Skeletal muscle tissue (tissue), 4 donors: ENCODE data around the gene TERT. TPM values are rescaled to one million over a fixed set of nuclear protein-coding genes. Genes with fewer than 3 reads are reported as not detected.
"Not testable (repeated sequence)": the region's sequence is repeated elsewhere in the genome, so short reads cannot be mapped to it uniquely, and the experiment has no call there.

Experiments
- H3K27ac ChIP-seq: one replicate; pipeline ENCODE4 v1.7.0; 2013; ENCODE audit warnings: mild to moderate bottlenecking, low read depth, low read length, inconsistent platforms
- H3K27me3 ChIP-seq, 3 donors: one replicate each; pipeline ENCODE4 v1.7.0; 2013; ENCODE audit warnings: low read length in 3 of 3; ENCODE audit not compliant: control insufficient read depth in 3 of 3, insufficient read depth in 3 of 3
- H3K36me3 ChIP-seq, 3 donors: one replicate each; pipeline ENCODE4 v1.7.0; 2013; ENCODE audit warnings: low read length in 3 of 3; ENCODE audit not compliant: control insufficient read depth in 3 of 3, insufficient read depth in 3 of 3
- H3K4me1 ChIP-seq, 3 donors: one replicate each; pipeline ENCODE4 v1.7.0; 2013; ENCODE audit warnings: low read length in 3 of 3, mild to moderate bottlenecking in 3 of 3; ENCODE audit not compliant: control insufficient read depth in 3 of 3, insufficient read depth in 3 of 3
- H3K4me3 ChIP-seq, 3 donors: one replicate each; pipeline ENCODE4 v1.7.0; 2013; ENCODE audit warnings: low read length in 3 of 3
- H3K9ac ChIP-seq, 3 donors: one replicate each; pipeline ENCODE4 v1.7.0; 2013; ENCODE audit warnings: low read length in 3 of 3, mild to moderate bottlenecking in 3 of 3, moderate library complexity in 2 of 3, low read depth in 1 of 3
- H3K9me3 ChIP-seq, 3 donors: one replicate each; pipeline ENCODE4 v1.7.0; 2013; ENCODE audit warnings: low read length in 3 of 3; ENCODE audit not compliant: control insufficient read depth in 3 of 3
- total RNA-seq: library from RNA; depleted of rRNA; stranded (reverse); fragments of >200 nt; gene quantifications from one replicate; pipeline ENCODE4 v1.2.3, GENCODE V29; 2014
- donor health status: Osteomylitis.

TERT gene
- total RNA-seq, 1 donor from 2014 or later = not detected

DNA sequence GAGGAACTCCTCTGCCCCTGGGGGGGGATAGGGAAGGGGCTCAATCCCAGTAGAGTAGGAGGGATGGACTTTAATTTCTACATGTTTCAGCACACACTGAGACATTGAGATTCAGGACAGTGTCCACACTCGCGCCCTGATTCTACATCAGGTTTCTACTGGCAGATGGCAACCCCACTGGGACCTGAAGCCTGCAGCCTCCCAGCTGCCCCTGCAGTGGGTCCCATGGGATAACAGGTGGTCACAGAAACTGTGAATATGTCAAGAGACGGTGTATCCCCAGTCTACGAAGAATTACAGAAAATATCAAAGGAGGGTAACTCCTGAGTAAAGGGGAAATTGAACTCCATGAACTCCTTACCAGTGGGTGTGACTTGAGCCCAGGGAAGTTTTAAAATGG lies 2.4 kb upstream of the TERT start:
- Histone ChIP-seq H3K27me3 (peaks cover 42 to 47% (median 44%) of the 10 kb centered on the region in 3 donors), H3K36me3 (no peaks in the 10 kb centered on the region), H3K9me3 (no peaks in the 10 kb centered on the region), H3K4me3 (no peak overlapping the region), H3K4me1 (no peaks in the 10 kb centered on the region), H3K9ac (no peak overlapping the region), H3K27ac (no peak overlapping the region)

DNA sequence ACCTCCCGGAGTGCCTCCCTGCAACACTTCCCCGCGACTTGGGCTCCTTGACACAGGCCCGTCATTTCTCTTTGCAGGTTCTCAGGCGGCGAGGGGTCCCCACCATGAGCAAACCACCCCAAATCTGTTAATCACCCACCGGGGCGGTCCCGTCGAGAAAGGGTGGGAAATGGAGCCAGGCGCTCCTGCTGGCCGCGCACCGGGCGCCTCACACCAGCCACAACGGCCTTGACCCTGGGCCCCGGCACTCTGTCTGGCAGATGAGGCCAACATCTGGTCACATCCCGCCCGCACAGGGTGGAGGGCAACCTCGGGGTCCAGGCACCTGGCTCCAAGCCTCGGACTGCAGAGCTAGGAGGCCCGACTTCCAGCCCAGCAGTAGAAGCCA lies 776 bp upstream of the TERT start:
- Histone ChIP-seq H3K36me3 (no peaks in the 10 kb centered on the region), H3K9me3 (no peaks in the 10 kb centered on the region), H3K27me3 (peaks cover 49 to 57% (median 50%) of the 10 kb centered on the region in 3 donors), H3K4me3 (no peak overlapping the region), H3K27ac (no peak overlapping the region), H3K9ac (no peak overlapping the region), H3K4me1 (no peaks in the 10 kb centered on the region)

DNA sequence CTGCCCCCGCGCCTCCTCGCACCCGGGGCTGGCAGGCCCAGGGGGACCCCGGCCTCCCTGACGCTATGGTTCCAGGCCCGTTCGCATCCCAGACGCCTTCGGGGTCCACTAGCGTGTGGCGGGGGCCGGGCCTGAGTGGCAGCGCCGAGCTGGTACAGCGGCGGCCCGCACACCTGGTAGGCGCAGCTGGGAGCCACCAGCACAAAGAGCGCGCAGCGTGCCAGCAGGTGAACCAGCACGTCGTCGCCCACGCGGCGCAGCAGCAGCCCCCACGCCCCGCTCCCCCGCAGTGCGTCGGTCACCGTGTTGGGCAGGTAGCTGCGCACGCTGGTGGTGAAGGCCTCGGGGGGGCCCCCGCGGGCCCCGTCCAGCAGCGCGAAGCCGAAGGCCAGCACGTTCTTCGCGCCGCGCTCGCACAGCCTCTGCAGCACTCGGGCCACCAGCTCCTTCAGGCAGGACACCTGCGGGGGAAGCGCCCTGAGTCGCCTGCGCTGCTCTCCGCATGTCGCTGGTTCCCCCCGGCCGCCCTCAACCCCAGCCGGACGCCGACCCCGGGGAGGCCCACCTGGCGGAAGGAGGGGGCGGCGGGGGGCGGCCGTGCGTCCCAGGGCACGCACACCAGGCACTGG lies 548 bp downstream of the TERT start:
- Histone ChIP-seq H3K4me1 (no peaks in the 10 kb centered on the region), H3K27me3 (peaks cover 45 to 50% (median 45%) of the 10 kb centered on the region in 3 donors), H3K9ac (no peak overlapping the region), H3K27ac (no peak overlapping the region), H3K36me3 (no peaks in the 10 kb centered on the region), H3K4me3 (no peak overlapping the region), H3K9me3 (no peaks in the 10 kb centered on the region)

DNA sequence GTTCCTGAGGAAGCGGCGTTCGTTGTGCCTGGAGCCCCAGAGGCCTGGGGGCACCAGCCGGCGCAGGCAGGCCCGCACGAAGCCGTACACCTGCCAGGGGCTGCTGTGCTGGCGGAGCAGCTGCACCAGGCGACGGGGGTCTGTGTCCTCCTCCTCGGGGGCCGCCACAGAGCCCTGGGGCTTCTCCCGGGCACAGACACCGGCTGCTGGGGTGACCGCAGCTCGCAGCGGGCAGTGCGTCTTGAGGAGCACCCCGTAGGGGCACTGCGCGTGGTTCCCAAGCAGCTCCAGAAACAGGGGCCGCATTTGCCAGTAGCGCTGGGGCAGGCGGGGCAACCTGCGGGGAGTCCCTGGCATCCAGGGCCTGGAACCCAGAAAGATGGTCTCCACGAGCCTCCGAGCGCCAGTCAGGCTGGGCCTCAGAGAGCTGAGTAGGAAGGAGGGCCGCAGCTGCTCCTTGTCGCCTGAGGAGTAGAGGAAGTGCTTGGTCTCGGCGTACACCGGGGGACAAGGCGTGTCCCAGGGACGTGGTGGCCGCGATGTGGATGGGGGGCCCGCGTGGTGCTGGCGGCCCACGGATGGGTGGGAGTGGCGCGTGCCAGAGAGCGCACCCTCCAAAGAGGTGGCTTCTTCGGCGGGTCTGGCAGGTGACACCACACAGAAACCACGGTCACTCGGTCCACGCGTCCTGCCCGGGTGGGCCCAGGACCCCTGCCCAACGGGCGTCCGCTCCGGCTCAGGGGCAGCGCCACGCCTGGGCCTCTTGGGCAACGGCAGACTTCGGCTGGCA lies 1.3 kb downstream of the TERT start:
- H3K4me3 ChIP-seq = no peak overlapping the region
- peaks cover 0 to 2% (median 0%) of the 10 kb centered on the region in 3 donors for H3K9me3 ChIP-seq
- H3K27ac ChIP-seq = no peak overlapping the region
- H3K9ac ChIP-seq = no peak overlapping the region
- peaks cover 43 to 47% (median 45%) of the 10 kb centered on the region in 3 donors for H3K27me3 ChIP-seq
- no peaks in the 10 kb centered on the region for H3K36me3 ChIP-seq
- H3K4me1 ChIP-seq = no peaks in the 10 kb centered on the region

DNA sequence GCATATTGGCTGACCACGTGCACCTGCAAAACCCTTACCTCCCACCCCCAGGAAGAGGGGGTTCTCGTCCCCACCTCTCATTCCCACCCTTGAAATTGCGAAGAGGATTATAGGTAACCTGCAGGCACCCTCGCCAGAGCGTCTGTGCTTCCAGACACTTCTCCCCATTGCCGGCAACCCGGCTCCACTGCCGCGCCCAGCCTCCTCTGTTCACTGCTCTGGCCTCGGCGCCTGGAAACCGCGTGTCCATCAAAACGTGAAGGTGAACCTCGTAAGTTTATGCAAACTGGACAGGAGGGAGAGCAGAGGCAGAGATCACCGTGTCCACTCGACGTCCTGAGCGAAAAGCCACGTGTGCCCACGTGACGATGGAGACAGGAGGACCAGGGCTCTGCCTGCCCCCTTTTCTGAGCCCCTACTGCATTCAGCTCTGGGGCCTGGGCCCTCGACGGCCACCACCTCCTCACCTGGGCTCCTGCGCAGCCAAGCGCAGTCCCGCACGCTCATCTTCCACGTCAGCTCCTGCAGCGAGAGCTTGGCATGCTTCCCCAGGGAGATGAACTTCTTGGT lies 1.9 kb downstream of the TERT start:
- no peaks in the 10 kb centered on the region for H3K36me3 ChIP-seq
- peaks cover 38 to 49% (median 47%) of the 10 kb centered on the region in 3 donors for H3K27me3 ChIP-seq
- H3K4me3 ChIP-seq = no peak overlapping the region
- no peak overlapping the region for H3K27ac ChIP-seq
- H3K4me1 ChIP-seq = no peaks in the 10 kb centered on the region
- no peak overlapping the region for H3K9ac ChIP-seq
- peaks cover 0 to 2% (median 0%) of the 10 kb centered on the region in 3 donors for H3K9me3 ChIP-seq

DNA sequence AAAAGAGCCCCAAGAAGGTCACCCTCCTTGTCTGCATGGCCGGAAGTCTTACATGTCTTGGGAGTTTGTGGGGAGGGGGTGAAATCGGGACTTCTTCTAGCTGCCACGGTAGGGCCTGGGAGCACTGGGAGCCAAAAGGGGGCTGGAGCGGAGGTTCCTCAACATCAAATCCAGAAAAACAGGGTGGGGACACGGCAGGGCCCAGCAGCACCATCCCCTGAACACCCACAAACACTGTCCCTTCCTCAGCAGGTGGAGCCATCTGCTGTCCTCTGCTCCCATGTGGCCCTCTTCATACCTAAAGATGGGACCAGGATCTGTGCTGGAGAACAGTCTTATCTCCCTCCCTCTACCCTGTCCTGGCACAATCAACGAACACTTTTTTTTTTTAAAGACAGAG lies 2.7 kb downstream of the TERT start:
- Histone ChIP-seq H3K4me3 (no peak overlapping the region), H3K9ac (no peak overlapping the region), H3K27me3 (peaks cover 35 to 46% (median 45%) of the 10 kb centered on the region in 3 donors), H3K36me3 (no peaks in the 10 kb centered on the region), H3K27ac (no peak overlapping the region), H3K9me3 (peaks cover 0 to 2% (median 0%) of the 10 kb centered on the region in 3 donors), H3K4me1 (no peaks in the 10 kb centered on the region)

DNA sequence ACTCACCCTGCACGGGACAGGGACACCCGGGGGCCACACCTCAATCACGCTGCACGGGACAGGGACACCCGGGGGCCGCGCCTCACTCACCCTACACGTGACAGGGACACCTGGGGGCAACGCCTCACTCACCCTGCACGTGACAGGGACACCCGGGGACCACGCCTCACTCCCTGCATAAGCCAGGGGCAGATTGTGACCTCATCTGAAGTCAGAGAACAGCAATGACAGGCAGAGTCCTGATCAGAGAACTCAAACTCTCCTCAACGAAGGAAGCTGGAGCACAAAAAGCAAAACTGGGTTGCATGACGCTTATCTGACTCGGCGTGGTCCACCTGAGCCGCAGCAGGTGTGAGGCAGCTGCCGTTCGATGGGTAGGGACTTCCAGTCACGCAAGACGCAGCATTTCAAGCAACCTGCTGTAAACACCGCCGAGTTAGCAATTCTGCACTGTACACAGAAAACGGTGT lies 3.2 kb downstream of the TERT start:
- H3K4me1 ChIP-seq = no peaks in the 10 kb centered on the region
- H3K4me3 ChIP-seq = no peak overlapping the region
- H3K9me3 ChIP-seq = peaks cover 0 to 2% (median 0%) of the 10 kb centered on the region in 3 donors
- peaks cover 35 to 43% (median 42%) of the 10 kb centered on the region in 3 donors for H3K27me3 ChIP-seq
- no peak overlapping the region for H3K9ac ChIP-seq
- no peaks in the 10 kb centered on the region for H3K36me3 ChIP-seq
- no peak overlapping the region for H3K27ac ChIP-seq

DNA sequence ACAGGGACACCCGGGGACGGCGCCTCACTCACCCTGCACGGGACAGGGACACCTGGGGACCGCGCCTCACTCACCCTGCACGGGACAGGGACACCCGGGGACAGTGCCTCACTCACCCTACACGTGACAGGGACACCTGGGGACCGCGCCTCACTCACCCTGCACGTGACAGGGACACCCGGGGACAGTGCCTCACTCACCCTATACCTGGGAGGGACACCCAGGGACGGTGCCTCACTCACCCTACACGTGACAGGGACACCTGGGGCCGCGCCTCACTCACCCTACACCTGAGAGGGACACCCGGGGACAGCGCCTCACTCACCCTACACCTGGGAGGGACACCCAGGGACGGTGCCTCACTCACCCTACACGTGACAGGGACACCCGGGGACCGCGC lies 3.9 kb downstream of the TERT start:
- peaks cover 35 to 39% (median 36%) of the 10 kb centered on the region in 3 donors for H3K27me3 ChIP-seq
- H3K4me1 ChIP-seq, H3K27ac ChIP-seq, H3K9me3 ChIP-seq, H3K4me3 ChIP-seq, H3K9ac ChIP-seq, H3K36me3 ChIP-seq: not testable (repeated sequence)

DNA sequence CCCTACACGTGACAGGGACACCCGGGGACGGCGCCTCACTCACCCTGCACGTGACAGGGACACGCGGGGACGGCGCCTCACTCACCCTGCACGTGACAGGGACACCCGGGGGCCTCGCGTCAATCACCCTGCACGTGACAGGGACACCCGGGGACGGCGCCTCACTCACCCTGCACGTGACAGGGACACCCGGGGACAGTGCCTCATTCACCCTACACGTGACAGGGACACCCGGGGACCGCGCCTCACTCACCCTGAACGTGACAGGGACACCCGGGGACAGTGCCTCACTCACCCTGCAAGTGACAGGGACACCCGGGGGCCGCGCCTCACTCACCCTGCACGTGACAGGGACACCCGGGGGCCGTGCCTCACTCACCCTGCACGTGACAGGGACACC lies 5.3 kb downstream of the TERT start:
- peaks cover 25 to 28% (median 27%) of the 10 kb centered on the region in 3 donors for H3K27me3 ChIP-seq
- not testable (repeated sequence) for H3K4me3 ChIP-seq, H3K27ac ChIP-seq, H3K9me3 ChIP-seq, H3K36me3 ChIP-seq, H3K4me1 ChIP-seq, H3K9ac ChIP-seq
